AG10803 (cell line): ENCODE measurements around the gene MSMP.

ENCODE experiments used
- DNase-seq: peaks from one replicate; pipeline ENCODE4 v3.0.0; 2010; ENCODE audit warnings: low read depth
- H3K4me3 ChIP-seq: 2 replicates; pipeline ENCODE4 v1.5.1; 2011; ENCODE audit warnings: mild to moderate bottlenecking, low read length, control low read depth
- CTCF ChIP-seq: conservative IDR thresholded peaks from 2 replicates; pipeline ENCODE4 v1.5.1; 2011; ENCODE audit warnings: mild to moderate bottlenecking, low read length, control low read depth, inconsistent platforms

Gene MSMP

GRCh38 chr9:35771534-35771933 lies 17.5 kb upstream of the MSMP start:
- DNase-seq = no peak
- no peak for TF ChIP-seq CTCF
- H3K4me3 ChIP-seq = no peak overlapping the region

GRCh38 chr9:35771075-35771433 lies 17.0 kb upstream of the MSMP start:
- no peak overlapping the region for H3K4me3 ChIP-seq
- no peak for TF ChIP-seq CTCF
- DNase-seq = no peak

- no peak for TF ChIP-seq CTCF
- H3K4me3 ChIP-seq = no peak overlapping the region
- DNase-seq = no peak
These were observed 15.7 kb upstream of the MSMP start for GRCh38 chr9:35769763-35770162.

GRCh38 chr9:35767458-35767857 lies 13.4 kb upstream of the MSMP start:
- no peak overlapping the region for H3K4me3 ChIP-seq
- no peak for DNase-seq
- no peak for TF ChIP-seq CTCF

GRCh38 chr9:35766997-35767396 lies 12.9 kb upstream of the MSMP start:
- no peak overlapping the region for H3K4me3 ChIP-seq
- no peak for TF ChIP-seq CTCF
- DNase-seq = no peak

- no peak for DNase-seq
- no peak for TF ChIP-seq CTCF
- H3K4me3 ChIP-seq = no peak overlapping the region
These were observed 9.7 kb upstream of the MSMP start for GRCh38 chr9:35763803-35764202.

GRCh38 chr9:35763181-35763580 lies 9.1 kb upstream of the MSMP start:
- TF ChIP-seq CTCF = no peak
- DNase-seq = no peak

More at GRCh38 chr9:35763181-35763580, 9.1 kb upstream of the MSMP start:
- H3K4me3 ChIP-seq = no peak overlapping the region
